ENCODE measurements around the gene NEB.
A peak's percentile ranks its signal among the peaks of the same experiment; 100 is the strongest.
"Not testable (repeated sequence)": the region's sequence is repeated elsewhere in the genome, so short reads cannot be mapped to it uniquely, and the experiment has no call there.

Gene NEB

DNA sequence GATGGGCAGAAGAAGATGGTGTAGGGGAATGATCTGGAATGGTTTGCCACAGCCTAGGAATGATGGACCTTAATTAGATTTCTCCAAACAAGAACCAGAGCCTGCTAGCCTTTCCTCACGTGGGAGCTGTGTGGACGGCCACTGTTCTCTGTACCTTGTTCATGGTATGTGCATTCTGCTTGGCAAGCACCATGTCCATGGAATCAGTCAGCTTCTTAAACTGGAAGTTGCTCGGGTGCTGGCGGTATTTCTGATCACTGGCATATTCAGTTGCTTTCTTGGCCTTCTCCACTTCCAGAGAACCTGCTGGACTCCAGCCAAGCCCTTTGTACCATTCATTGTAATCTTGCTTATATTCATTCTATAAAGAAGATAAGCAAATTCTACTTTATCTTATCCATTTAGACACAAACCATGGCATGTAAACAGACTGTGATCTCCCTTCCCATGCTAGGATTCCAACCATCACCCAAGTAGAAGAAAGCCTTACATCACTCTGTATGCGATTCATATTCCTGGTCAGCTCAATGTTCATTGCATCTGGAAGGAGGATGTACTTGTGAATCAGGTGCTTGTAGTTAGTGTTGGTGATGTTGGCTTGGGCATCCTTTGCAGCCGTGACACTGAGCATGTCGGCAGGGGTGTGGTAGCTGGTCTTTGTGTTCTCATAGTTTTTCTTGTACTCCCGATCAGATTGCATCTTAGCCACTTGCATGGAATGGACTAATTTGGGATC lies 78.4 kb downstream of the NEB start:
- intact Hi-C loops (cut with DNase I), result no loop called here
- no peak for DNase-seq

DNA sequence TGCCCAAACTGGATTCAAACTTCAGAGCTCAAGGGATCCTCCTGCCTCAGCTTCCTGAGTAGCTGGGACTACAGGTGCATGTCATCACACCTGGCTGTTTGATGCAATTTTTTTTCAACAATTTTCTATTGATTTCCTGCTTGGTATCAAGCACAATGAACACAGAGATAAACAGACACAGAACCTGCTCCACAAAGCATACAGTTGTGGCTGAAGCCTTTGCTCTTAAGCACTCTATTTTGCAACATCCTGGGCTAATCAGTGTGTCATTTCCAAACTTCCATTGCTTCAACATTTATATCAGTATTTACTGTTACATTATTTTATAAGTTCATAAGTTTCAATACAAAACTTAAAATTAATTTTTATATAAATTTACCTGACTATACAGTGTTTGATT lies 79.4 kb downstream of the NEB start:
- DNase-seq, result no peak
- intact Hi-C loops (cut with DNase I), result no loop called here

DNA sequence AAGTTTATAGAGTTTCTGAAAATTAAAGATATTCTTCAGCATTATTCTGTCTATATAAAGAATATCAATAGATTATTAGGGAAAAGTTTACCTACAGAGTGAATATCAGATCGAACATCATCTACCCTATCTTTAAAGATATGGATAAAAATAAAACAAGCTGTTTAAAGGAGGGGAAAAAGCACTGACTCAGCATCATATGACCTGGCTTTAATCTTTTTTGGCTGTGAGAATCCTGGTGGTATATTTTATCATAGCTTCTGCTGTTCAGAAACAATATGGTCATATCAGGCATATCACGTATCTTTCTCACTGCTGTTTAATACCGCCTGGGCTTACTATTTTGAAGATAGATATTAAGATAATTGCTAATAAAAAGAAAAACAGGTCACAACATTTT lies 80.2 kb downstream of the NEB start:
- no peak for DNase-seq
- intact Hi-C loops (cut with DNase I), result no loop called here

DNA sequence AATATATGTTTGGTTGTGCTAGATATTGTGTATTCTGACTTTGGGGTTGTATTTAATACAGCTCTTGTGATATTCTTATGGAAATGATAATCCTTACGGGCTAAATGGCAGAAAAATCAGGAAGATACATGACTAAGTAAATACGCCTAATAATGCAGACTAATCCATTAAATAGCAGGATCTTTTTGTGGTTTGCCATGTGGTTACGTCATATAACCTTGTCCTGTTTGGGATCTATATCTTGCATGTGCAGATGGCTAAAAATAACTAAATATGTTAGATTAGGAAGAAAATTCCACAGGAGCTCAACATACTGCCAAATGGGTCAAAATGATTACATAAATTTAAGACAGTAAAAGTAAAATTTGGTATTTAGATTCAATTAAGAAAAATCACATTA lies 83.0 kb downstream of the NEB start:
- no peak for DNase-seq
- intact Hi-C loops (cut with DNase I), result no loop called here

DNA sequence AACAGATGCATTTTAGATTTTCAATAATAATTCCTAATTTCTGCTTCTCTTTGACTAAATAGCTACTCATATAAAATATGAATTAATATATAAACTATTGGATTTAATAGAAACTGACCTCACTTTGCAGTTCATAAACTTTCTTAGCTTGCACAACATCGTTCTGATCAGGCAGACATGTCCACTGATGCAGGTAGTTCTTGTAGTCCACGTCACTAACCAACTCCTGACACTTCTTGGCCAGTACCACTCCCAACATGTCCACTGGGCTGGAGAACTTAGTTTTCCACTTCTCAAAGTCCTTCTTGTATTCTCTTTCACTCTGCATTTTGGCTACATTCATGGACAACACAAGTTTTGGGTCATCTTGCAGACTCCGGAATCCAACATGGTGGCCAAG lies 83.8 kb downstream of the NEB start:
- intact Hi-C loops (cut with DNase I), result no loop called here
- DNase-seq, result no peak

DNA sequence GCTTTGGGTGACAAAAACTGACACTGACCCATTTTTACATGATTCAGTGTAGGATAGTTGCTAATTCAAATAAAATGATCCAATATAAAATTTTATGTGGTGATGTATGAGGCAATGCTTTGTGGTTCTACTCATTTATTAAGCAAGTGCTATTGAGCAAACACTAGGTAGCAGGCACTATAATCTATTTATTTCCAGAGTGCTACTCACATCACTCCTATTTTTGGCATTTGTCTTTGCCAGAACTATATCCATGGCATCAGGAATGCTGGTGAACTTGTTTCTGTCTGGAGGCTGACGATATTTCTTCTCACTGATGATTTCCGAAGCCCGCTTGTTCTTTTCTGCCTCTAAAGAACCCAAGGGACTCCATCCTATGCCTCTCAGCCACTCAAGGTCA lies 84.3 kb downstream of the NEB start:
- DNase-seq, result no peak
- intact Hi-C loops (cut with DNase I), result no loop called here

DNA sequence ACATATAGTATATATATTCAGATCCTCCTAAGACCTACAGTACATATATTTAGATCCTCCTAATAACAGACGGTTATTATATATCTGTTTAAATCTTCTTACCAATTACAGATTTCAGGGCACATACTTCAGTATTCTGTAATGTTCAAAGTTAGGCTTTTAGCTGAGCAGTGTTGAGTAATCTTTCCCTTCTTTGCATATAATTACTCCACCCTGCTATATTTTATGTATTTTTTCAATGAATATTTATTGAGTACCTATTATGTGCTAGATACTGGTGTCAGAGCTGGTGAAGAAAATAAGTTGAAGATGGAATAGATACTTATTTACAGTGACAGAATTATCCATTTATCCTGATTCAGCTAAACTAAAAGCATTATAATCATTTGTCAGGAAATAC lies 84.9 kb downstream of the NEB start:
- no peak for DNase-seq
- intact Hi-C loops (cut with DNase I), result no loop called here

DNA sequence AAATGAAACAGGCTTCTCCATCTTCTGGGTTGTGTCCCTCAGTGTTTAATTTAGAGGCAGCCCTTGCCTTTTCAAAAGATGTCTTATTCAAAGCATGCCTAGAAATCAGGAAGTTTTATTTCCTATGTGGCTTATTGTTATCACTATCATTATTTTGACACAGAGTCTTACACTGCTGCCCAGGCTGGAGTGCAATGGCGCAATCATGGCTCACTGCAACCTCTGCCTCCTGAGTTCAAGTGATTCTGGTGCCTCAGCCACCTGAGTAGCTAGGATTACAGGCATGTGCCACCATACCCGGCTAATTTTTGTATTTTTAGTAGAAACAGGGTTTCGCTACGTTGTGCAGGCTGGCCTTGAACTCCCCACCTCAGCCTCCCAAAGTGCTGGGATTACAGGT lies 87.8 kb downstream of the NEB start:
- intact Hi-C loops (cut with DNase I); DNase-seq: not testable (repeated sequence)

DNA sequence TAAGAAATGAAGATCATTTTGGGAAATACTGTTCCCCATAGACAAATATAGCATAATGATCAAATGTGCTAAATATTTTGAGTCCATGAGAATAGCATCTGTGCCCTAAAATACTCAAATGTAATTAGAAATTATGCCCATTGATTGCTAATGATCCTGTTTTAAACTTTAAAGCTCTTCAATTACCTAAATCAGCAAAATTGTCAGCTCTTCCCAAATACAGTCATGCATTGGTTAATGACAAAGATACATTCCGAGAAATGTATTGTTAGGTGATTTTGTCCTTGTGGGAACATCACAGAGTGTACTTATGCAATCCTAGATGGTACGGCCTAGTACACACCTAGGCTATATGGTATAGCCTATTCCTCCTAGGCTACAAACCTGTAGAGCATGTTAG lies 89.7 kb downstream of the NEB start:
- intact Hi-C loops (cut with DNase I), result no loop called here
- DNase-seq, result no peak

DNA sequence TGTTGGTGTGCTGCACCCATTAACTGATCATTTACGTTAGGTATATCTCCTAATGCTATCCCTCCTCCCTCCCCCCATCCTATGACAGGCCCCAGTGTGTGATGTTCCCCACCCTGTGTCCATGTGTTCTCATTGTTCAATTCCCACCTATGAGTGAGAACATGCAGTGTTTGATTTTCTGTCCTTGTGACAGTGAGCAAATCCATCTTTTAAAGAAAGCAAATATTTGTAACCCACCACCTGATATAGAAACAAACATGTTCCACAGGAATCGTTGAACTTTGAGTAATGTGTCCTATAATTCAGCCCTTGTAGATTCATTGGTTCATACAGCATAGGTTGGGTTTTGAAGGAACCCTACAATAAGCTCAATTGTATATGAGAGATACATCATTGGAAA lies 92.4 kb downstream of the NEB start:
- DNase-seq; intact Hi-C loops (cut with DNase I): not testable (repeated sequence)

DNA sequence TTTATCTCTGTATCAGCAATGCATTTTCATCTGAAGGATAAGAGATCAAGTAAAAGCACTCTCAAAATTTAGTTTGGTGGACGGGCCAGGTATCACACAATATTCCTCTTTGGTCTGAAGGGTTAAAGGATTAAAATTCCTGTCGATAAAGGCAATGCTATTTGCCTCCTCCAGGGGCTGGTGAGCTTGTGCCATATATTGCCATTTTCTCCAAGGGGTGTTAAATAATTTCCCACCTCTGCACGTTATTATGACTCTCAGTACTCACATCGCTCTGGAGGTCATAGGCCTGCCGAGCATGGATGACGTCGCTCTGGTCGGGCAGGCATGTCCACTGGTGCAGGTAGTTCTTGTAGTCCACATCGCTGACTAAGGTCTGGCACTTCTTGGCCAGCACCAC lies 94.2 kb downstream of the NEB start:
- DNase-seq, result no peak
- intact Hi-C loops (cut with DNase I), result no loop called here

DNA sequence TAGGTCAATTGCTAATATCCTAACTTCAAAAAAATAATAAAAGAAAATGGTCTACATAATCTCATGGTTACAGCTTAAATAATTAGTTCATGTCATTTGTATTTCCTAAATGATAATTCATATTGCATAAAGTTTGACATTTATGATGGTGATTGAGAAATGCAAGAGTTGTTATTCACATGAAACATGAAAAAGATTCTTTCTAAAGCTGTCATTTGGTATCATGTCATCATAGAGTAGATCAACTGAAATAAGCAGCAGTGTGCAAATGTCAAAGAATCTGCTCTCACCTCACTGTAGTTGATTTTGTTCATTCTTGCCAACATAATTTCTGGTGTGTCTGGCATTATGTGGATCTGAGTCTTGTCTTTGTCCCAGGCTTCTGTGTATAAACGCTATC lies 95.3 kb downstream of the NEB start:
- intact Hi-C loops (cut with DNase I), result no loop called here
- no peak for DNase-seq

DNA sequence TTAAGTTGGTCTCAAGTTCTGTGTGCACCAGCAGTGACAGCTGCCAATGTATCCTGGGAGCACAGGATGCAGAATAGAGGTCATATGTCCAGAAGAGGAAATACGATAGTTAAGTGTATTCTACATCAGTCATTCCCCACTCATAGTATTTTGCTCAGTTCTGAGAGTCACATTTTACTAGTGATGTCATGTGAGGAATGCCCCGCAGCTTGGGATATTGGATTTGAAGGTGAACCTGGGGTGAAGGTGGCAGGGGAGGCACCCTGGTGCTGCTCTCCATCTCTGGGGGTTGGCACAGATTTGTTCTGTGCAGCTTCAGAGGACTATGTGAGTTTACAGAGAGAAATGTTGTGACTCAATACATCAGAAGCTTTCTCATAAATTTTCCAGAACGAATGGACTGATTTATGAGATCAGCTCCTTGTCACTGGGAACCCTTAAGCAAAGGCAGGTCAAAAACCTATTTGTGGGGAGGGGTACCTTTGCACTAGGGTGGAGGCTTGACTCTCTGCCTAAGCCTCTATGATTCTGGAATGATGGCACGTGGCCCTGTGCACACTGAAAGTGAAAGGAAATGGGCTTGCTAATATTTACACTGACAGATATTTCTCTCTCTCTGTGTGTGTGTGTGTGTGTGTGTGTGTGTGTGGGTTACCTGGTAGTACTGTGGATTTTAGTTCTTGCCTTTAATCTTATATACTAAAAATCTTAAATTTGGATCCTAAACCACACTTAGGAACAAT lies 95.9 kb downstream of the NEB start:
- no peak for DNase-seq
- intact Hi-C loops (cut with DNase I), result no loop called here

DNA sequence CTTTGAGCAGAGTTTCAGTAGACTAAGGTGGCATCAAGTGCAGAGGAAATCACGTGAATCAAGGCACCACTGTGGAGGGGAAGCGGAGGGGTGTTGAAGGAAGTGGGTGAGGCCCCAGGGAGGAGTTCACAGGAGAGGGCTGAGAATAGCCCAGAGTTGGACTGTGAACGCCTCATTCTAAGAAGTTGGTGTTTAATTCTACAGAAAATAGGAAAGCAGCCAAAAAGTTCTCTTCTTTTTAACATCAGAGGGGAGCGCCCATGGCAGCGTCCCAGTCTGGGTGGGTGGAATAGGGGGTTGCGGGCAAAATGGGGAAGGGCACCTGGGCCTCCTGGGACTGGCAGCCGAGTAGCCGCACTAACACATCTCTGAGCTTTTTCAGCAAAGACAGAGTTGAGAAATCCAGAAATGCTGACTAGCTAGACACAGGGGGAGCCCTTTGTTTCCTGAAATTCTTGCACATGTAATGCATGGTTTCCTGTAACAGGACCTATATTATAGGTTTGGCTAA lies 97.0 kb downstream of the NEB start:
- peak in 1 of 10 donors; percentile 59 for DNase-seq
- intact Hi-C loops (cut with DNase I), result no loop called here

DNA sequence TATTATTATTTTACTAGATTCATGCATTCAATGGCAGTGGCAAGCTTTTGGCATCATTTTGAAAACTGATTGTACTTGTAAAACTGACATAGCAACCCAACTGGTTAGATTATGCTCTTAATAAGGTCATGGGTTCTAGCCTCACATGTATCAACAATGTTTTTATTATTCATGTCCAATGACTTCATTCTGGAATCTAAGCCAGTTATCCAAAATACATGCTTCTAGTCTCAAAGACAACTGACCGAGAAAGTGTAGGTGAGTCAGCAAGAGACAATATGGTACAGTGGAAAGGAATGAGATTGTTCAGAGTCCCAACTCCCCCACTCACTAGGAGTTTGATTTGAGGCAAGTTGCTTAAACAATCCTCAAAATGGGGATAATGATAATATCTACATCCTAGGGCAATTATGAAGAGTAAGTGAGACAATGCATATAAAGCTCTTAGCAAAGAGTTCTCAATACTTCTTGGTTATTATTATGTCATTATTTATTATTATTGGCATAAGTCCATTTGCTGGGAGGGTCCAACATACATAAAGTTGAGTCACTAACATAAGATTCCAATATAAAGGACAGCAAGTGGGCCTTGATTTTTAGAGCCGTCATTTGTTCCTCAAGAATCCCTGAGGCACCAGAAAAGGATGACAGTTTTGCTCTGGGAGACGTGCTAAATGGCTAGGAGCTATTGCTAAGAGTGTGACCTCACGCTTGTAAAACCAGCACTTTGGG lies 99.4 kb downstream of the NEB start:
- DNase-seq, result no peak
- intact Hi-C loops (cut with DNase I), result no loop called here

DNA sequence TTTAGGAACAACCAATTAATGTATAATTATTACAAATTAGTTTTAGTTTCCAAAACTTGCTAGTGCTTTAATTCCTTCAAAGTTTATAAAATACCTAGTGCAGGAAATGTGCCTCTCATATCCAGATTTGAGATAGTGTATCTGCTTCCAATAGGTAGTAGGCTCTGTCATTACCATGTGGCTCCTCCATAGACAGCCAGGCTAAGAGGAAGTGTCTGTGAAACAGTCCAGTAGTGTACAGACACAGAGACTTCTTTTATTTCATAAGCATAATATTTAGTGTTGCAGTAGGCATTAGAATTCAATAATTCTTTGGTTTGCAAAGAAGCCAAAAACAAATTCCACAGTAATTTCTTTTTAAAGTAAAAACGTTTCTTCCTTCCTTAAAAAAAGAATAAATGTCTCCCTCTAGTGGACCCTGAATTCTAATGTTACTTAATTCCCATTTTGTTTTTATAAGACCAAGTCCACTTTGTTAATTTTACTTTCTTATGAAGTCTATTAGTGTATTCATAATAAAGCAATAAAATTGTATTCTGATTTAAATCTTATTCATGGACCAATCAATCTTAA lies 101.2 kb downstream of the NEB start:
- intact Hi-C loops (cut with DNase I), result no loop called here
- DNase-seq, result no peak

DNA sequence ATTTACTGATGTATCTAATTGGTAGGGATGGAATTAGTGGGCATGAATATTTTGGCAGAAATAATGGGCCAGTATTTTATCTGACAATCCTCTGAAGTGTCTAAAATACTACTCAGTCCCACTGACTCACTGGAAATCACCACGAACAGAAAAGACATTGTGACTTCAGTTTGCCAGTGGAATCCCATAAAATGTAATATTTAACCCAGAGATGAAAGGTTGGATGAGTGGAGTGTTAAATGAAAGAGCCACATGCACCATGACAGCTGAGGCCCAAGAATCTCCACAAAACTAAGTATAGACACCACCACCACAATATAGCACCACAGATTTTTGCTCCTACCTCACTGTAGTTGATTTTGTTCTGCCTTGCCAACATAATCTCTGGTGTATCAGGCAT lies 103.9 kb downstream of the NEB start:
- no peak for DNase-seq
- intact Hi-C loops (cut with DNase I), result no loop called here

DNA sequence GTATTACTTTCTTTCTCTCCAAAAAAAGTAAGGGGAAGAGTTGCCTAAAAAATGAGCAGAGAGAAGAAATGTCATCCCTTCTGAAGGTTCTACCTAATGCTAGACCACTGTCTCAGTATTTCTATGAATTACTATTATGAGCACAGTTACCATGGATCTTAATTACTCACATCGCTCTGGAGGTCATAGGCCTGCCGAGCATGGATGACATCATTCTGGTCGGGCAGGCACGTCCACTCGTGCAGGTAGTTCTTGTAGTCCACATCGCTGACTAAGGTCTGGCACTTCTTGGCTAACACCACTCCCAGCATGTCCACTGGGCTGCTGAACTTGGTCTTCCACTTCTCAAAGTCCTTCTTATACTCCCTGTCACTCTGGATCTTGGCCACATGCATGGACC lies 106.9 kb downstream of the NEB start:
- intact Hi-C loops (cut with DNase I), result no loop called here
- no peak for DNase-seq

DNA sequence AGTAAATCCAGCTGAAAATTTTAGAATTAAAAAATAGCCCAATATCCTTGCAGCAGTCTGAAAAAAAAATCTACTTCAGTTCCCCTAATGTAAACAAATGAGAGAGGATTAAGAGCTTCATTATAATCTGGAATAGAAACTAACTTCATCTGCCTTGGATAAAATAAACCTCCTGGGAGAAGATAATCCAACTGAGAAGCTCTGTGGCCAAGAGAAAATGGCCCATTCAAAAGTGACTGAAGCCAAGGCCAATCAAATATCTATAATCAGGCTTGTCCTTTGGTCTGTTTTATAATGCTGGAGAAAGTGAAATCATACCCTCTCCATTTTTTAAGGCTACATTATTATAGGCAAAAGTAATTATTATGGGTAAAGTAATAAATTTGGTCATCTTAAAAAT lies 110.0 kb downstream of the NEB start:
- intact Hi-C loops (cut with DNase I), result no loop called here
- no peak for DNase-seq

DNA sequence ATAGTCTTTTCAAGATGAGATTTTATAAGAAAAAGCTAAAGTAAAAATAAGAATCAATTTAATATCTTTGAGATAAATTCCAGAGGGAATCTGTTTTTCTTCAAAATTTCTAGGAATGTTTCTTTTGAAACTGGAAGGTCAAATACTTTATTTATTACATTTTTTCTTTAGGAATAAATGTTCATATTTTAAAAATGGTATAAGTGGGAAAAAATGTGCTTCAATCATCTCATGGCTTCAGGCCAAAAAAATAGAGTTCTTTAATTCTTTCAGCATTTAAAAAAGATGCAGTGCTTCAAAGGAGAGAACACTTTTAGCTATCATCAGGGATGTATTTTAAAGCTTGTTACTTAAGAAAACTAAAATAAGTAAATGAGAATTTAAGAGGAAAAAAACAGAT lies 110.6 kb downstream of the NEB start:
- intact Hi-C loops (cut with DNase I), result no loop called here
- no peak for DNase-seq

DNA sequence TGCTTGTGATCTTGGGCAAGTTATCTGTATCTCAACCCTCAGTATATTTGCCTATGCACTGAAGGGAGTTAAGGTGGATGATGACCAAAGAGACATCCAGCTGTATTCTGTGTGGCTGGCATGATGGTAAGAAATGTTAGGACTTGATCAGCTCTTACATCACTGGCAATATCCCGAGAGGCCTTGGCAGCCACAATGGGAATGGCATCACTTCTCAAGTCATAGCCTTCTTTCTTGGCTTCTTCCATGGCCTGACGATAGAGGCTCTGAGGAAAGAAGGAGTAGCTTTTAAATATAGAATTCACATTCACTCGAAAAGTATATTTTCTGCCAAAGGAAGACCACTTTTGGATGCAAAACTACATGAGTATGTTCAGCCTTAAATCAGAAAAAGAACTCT lies 113.5 kb downstream of the NEB start:
- no peak for DNase-seq
- intact Hi-C loops (cut with DNase I), result no loop called here
